K562 (cell line): ENCODE results near the gene SYNPO. TPM values are rescaled to one million over a fixed set of nuclear protein-coding genes. Genes with fewer than 3 reads are reported as not detected.

ENCODE experiments used
- ATF6 ChIP-seq: sonication (generic); formaldehyde crosslinking; IDR thresholded peaks from 2 replicates; pipeline ENCODE4 v1.4.0; 2020; ENCODE audit warnings: mild to moderate bottlenecking, missing genetic modification reagents
- BRD9 ChIP-seq: fragments of 450-650 bp; IDR thresholded peaks from 2 replicates; pipeline ENCODE4 v1.6.1; 2018; ENCODE audit warnings: low read depth; ENCODE audit not compliant: partially characterized antibody
- HOMEZ ChIP-seq: fragments of 250-450 bp; sonication (Bioruptor Pico); IDR thresholded peaks from 2 replicates; pipeline ENCODE4 v1.4.0; 2020; ENCODE audit warnings: mild to moderate bottlenecking, moderate library complexity
- MCM2 ChIP-seq: fragments of 450-650 bp; IDR thresholded peaks from 2 replicates; pipeline ENCODE4 v1.6.1; 2017; ENCODE audit warnings: low read depth, mild to moderate bottlenecking
- PKNOX1 ChIP-seq: fragments of 450-650 bp; IDR thresholded peaks from 2 replicates; pipeline ENCODE4 v1.6.1; 2016
- RB1 ChIP-seq: fragments of 450-650 bp; IDR thresholded peaks from 2 replicates; pipeline ENCODE4 v1.6.1; 2017; ENCODE audit warnings: low read depth, mild to moderate bottlenecking
- REST ChIP-seq, 2 experiments: fragments of 450-650 bp; formaldehyde crosslinking in 1 of 2; IDR thresholded peaks; 2 replicates each; pipeline versions ENCODE4 v1.4.0 to v1.6.1; 2014 to 2020; ENCODE audit warnings: mild to moderate bottlenecking in 2 of 2, borderline replicate concordance in 1 of 2, low read depth in 1 of 2
- TBP ChIP-seq: optimal IDR thresholded peaks from 2 replicates; pipeline ENCODE3; 2011; ENCODE audit warnings: low read depth, low read length, improper control_type of control experiment
- ZBTB12 ChIP-seq: fragments of 250-450 bp; sonication (Bioruptor Pico); IDR thresholded peaks from 2 replicates; pipeline ENCODE4 v1.4.0; 2020
- ZNF274 ChIP-seq: IDR thresholded peaks from 2 replicates; pipeline ENCODE4 v1.6.1; 2011; ENCODE audit warnings: low read depth, mild to moderate bottlenecking, low read length, moderate library complexity, borderline replicate concordance
- ZNF696 ChIP-seq: fragments of 250-450 bp; sonication (Bioruptor Pico); conservative IDR thresholded peaks from 2 replicates; pipeline ENCODE4 v1.4.0; 2020; ENCODE audit warnings: mild to moderate bottlenecking, moderate library complexity
- polyA plus RNA-seq, 8 experiments: library from polyadenylated mRNA; depleted of rRNA in 4 of 8; stranded (reverse) in 5 of 8; unstranded in 3 of 8; fragments of >200 nt; fragmentation: Nextera tagmentation in 2 of 8; fragmentation: Illumina TruSeq in 1 of 8; extraction: Ambion mirVana in 2 of 8; extraction: Trizol in 1 of 8; gene quantifications; 2 replicates each; pipeline versions ENCODE4 v1.2.1 to v1.2.3, GENCODE V29; 2011 to 2014; ENCODE audit warnings: inconsistent platforms in 1 of 8, missing spikeins in 1 of 8
- total RNA-seq, 7 experiments: library from RNA; depleted of rRNA in 6 of 7; stranded (reverse); fragments of >200 nt in 6 of 7; fragmentation: Illumina TruSeq in 2 of 7; extraction: Trizol in 2 of 7; gene quantifications; 2 replicates each; pipeline versions ENCODE4 v1.2.1 to v1.2.3, GENCODE V29; 2011 to 2021; ENCODE audit warnings: low replicate concordance in 1 of 7

Gene SYNPO
- total and polyA plus RNA-seq, 9 of the 15 experiments (the other 6 are each of a cell fraction or from before 2014, with no cell fraction given): 0.01 to 0.31 (median 0.03) TPM; not detected in 4

- TF ChIP-seq ZBTB12 (CRISPR knock-in tag) (peak; percentile 92), ZNF274 (no peak), MCM2 (no peak), ZNF696 (no peak), RB1 (peak; percentile 22; the same call in 1 of the 2 replicates), TBP (peak; percentile 83), REST (IDR thresholded peaks at IDR 0.05; ENCODE audit: borderline replicate concordance) (peak; percentile 41; the same call in 1 of the 2 replicates), REST (CRISPR knock-in tag; IDR thresholded peaks at IDR 0.05; ENCODE audit: low read depth) (no peak), PKNOX1 (peak; percentile 43; the same call in 1 of the 2 replicates), HOMEZ (no peak), ATF6 (CRISPR knock-in tag) (peak; percentile 93; the same call in 1 of the 2 replicates), BRD9 (peak; percentile 89)
Observed at GRCh38 chr5:150700594-150701377, 60.3 kb downstream of the SYNPO start, which contains the start of gene RBM22 (continued).
